Measurements from ENCODE around the gene CARD9.
"Not testable (repeated sequence)": the region's sequence is repeated elsewhere in the genome, so short reads cannot be mapped to it uniquely, and the experiment has no call there.

Gene CARD9

DNA sequence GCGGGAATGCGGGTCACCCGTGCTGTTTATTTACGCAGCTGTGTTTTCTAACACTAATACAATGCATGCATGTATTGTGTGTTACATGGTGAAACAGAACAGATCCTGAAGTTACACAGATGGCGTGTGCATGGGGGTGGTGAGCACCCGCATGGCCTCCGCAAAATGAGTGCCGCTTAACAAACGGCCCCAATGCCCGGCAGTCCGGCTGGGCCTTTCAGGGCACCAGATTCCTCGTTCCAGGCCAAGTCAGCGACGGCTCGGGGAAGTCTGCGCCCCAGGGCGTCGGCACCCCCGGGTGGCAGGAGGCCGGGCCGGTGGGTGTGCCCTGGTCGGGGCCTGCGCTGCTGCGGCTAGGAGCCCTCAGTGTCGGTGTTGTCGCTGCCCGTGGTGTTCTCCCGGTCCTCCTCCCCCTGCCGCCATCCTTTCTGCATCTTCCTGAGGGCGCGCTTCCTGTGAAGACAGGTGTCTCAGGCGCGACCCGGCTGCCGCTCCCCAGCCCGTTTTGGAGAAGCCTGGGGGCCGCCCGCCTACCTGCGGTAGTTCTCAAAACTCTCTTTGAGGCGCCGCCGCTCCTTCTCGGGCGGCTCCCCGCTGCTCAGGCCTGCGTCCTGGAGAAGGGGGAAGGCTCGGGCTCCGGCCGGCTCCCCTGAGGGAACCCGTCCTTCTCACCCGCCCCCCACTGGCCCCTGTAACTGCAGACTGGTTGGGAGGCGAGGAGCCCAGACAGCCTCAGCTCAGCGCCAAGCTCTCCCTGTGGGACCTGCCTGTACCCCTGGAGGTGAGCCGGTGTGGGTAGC, 9.3 kb downstream of the CARD9 start:
- DNase-seq = peak; percentile 83

DNA sequence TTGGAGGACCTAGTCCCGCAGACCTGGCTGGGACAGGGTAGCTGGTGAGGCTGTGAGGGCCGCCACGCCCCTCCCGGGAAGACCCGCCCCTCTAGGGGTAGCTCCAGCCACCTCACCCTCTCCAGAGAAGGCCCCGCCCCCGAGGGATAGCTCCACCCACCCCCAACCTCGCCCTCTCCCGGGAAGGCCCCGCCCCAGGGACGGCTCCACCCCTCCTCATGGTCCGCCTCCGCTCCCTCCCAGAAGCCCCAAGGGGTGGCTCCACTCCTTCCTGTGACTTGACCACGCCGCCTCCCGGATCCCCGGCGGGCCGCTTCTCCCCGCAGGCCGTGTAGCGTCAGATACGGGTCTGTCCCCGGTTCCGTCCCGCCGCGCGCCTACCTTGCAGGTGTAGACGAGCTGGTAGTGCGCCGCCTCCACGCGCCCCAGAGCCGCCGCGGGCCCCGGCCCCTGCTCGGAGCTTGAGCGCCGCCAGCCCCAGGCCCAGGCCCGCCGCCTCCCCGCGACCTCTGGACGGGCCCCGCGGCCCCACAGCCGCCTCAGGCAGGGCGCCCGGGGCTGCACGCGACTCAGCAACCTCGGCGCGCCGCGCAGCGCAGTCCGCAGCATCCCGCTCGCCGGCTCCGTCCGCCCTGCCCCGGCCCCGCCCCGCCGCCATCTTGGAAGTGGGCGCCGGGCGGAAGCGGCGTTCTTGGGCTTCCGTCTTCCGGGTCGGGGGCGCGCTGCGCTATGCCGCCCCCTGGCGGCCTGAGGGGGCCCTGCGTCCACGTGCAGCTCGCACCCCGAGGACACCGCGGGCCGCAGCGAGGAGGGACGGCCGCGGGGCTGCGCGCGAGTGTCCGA, 10.1 kb downstream of the CARD9 start, which contains the start of gene DNLZ:
Gene DNLZ, minus strand, starts transcription at position 639 of the 843 bp plus-strand sequence. Its CDS starts 30 bp downstream, at position 609.
- peak; percentile 89 for DNase-seq

DNA sequence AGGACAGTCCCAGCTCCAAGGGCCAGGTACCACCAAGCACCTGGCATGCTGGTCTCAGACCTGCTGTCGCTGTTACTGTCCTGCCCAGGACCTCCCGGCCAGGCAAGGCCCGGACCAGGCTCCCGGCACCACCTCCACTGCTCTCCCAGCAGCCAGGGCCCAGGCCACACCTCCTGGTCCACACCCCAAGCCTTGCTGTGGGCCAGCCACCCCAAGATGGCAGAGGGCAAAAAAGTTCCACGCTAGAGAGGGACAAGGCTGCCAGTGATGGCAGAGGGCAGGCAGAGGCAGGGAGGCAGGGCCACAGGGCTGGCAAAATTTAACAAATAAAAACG, 11.1 kb downstream of the CARD9 start:
- no peak for DNase-seq

DNA sequence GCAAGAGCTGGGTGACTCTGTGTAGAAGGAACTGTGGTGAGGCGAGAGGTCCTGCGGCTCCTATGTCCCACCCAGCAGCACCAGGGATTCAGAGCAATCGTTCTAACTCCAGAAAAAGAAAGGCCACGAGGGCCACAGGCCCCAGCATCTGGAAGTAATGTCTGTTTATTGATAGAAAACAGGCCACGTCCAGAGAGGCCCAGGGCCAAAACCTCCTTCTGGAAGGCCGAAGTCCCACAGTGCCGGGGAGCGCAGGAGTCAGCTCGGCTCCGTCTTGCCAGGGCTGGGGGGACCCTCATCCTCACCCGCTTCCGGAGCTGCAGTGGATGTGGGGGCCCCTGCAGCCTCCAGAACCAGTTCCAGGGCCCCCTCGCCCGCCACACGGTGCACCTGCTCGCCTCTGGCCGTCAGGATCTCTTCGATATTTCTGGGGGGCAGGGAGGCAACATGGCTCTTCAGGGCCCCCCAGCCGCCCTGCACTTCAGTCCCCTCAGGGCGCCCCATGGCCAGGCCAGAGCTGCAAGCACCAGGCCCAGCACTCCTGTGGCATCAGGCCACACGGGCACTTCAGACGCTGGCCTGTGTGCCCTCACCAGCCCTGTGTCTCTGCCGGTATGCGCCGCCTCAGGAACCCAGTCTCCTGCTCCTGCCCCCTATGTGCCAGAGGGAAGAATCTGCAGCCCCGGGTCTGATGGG, 11.6 kb downstream of the CARD9 start:
- DNase-seq = no peak

DNA sequence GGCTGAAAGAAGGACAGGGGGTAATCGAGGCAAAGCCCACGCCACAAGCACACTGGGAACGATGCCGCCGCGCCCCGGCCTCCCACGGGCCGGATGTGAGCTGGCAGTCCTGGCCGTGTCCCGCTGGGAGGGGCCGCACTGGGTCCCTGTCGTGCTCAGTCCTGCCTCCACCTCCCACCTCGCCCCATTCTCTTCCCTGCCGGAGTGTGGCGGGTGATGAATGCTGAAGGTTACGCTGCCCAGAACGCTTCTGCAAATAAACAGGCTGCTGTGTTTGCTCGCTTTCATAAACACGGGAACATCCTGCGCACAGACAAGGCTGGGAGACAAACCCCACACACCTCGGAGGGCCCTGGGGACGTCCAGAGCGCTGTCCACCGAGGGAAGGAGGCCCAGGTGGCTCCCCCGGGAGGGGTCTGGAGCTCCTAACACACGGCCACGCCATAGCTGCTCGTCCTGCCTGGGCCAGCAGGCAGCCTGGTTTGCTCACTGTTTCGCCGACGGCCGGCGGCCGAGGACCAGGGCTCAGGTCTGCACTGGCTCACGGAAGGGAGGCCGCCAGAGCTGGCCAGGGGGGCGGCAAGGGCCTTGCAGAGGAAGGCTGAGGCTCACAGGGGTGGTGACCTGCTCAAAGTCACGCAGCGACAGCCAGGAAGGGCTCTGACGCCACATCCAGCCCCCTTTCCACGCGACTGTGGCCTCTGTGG, 12.3 kb downstream of the CARD9 start:
- DNase-seq = no peak

DNA sequence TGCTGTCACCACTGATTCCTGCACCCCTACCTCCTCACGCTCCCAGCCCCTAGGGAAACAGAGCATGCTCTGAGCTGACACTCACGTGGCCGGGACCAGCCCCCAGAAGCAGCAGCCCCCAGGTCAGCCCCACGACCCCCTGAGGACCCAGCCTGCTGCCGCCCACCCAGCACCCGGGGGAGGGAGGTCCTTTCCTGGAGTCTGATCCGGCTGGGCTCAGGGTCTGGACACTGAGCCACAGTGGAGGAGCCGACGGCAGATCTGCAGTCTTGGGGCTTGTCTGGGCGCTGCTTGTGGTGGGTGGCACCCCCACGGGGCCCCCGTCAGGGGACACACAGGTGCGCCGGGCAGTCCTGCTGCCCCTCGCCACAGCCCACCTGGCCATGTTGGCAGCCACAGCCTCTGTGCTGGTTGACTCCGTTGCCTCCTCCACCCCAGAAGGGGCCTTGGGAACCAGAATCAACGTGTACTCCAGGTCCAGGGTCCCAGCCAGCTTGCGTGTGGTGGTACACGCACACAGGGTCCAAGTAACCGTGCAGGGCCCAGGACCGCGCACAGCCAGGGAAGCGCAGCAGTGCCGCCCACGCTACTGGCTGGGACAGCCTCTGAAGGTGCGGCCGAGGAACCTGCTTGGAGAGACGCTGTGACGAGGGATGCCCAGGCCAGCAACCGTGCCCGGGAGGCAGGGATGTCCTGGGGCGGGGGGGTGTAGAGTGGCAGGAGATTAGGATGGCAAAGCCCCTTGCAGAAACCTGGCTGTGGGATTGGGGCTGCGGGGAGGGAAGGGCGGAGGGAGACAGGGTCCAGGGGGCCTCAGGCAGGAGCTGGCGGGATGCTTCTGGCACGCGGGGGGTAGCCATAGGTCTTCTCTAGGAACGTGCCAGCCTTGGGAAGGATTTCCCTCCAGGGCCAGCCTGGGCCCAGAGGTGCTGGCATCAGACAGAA, 13.4 kb downstream of the CARD9 start:
- DNase-seq = no peak

DNA sequence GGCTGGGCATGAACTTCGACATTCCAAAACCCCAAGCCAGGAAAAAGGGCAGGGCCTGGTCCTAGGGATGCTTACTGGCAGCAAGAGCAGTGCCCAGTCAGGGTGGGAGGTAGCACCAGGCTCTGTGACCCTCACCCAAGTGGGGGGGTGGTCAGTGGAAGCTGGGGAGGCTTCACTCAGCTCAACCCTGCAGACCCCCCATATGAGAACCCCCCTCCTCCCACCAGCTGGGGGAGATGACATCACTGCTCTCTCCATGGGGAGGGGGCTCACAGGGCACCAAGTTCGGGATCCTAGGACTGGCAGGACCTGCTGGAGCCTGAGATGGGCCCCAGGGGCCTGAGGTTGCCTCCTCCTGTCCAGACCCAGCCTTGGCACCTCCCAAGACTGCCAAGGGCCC, 14.6 kb downstream of the CARD9 start:
- DNase-seq = no peak

DNA sequence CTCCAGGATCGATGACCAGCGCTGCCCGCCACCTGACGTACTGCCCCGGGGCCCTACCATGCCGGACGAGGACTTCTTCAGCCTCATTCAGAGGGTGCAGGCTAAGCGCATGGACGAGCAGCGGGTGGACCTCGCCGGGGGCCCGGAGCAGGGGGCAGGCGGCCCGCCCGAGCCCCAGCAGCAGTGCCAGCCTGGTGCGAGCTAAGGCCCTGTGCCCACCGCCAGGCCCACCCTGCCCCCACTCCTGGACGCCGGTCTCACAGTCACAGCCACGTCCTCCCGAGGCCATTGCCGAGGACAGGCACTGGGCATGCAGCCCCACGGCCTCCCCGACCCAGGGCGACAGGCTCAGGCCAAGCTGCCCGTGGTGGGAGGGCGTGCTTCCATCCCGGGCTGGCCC, 15.5 kb downstream of the CARD9 start:
- no peak for DNase-seq

DNA sequence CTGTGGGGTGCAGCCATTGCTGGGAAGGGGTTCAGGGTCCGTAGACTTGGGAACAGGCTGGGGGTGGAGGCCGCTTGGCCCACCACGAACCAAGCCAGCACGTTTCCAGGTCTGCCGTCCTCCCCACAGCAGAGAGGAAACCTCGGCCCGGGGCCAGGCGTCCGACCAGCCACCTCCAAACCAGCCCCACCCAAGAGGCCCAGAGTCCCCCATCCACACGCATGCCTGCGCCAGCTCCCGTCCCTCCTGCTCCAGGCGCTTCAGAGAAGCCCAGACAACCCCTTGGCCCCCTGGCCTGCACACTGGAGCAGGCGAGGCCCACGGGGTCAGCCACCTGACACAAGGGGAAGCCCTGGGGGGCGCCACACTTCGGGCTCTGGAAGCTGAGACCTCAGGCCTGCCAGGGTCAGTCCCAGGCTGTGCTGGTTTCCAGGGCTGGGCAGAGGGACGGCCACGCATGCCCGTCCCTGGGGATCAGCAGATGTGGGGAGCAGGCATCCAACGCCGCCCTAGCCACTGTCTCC, 16.2 kb downstream of the CARD9 start:
- DNase-seq = no peak

DNA sequence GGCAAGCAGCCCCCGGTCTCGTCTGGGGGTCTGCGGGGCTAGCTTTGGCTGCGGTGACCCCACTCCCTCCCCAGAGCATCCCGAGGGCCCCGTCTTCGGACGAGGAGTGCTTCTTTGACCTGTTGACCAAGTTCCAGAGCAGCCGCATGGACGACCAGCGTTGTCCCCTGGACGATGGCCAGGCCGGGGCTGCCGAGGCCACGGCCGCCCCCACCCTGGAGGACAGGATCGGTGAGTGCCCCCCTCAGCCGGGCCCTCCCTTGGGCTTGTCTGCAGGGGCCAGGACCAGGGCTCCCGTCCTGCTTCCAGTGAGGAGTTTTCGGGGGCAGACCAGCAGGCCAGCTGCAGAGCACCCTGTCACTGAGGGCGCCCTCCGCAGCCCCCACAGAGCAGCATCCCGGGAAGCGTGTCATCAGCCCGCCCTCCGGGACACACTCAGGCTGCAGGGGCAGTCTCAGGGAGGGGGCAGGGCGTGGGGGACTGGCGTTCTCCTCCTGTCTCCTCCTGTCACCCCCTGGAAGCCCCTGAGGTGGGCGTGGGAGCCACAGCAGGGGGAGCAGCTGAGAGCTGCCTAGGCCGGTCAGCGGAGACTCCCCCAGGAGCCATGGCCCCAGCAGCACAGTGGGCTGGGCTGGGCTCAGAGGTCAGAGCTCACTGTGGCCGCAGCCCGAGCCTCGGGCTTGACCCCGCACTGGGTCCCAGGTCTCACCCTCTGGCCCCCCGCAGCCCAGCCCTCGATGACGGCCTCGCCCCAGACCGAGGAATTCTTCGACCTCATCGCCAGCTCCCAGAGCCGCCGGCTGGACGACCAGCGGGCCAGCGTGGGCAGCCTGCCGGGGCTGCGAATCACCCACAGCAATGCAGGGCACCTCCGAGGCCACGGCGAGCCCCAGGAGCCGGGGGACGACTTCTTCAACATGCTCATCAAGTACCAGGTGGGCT, 17.6 kb downstream of the CARD9 start:
- DNase-seq = no peak

DNA sequence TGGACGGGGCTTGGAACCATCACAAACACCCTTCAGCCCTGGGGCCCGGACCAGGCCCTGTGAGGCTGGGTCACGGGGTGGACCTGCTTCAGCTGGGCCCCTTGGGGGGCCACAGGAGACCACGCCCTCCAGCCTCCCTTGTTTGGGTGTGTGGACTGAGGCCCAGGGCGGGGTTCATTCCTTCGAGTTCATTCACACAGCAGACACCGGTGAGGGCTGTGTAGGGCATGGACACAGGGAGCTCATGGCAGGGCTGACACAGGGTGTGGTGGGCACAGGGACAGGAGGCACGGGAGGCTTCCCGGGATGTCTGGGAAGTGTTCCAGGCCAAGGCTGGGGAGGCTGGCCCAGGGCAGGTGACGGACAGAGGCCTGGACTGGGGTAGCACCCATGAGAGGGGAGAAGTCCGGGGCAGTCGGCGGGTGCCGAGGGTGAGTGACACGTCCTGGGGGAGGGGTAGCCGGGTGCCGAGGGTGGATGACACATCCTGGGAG, 18.8 kb downstream of the CARD9 start:
- no peak for DNase-seq

DNA sequence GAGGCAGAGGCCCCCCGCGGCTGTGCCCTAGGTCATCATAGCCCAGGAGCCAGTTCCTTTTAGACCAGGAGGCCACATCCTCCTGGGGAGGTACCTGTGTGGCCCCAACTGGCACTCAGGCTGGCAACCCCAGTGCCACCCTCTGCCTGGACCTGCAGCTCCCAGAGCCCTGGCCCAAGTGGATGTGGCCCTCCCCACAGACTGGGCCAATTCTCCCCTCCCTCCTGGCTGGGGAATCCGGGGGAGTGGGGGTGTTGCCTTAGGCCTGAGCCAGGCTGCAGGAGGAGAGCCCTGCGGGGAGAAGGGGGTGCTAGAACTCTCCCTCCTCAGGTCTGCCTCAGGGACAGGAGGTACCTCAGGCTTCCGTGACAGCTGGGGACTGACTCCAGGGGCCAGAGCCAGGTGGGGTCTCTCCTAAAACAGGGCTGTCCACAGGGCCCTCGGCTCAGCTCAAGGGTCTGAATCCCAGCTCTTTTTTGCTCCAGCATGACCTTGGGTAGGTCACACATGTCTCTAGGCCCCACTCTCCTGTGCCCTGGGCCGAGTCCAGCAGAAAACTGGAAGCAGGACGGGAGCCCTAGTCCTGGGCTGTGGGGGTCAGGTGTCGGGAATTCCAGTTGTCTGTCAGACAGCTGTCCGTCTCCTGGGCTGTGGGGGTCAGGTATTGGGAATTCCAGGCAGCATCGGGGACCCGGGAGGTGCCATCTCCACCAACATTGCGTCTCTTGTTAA, 19.5 kb downstream of the CARD9 start:
- DNase-seq = no peak

DNA sequence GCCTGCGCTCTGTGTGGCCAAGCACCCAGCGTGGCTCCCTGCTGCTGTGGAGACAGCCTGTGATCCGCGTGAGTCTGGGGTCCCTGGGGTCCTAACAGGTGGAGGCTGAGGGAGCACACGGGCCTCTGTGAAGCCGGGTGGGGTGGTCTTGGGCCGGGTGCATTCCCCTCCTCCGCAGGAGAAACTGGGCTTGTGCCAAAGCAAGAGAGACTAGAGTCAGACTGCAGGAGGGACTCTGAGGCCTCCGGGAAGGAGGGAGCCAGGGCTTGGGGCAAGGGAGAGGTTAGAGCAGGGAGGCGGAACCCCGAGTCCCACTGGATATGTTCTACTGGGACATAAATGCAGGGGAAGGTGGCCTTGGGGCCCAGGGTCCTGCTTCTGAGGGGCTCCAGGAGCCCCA, 20.4 kb downstream of the CARD9 start:
- no peak for DNase-seq

DNA sequence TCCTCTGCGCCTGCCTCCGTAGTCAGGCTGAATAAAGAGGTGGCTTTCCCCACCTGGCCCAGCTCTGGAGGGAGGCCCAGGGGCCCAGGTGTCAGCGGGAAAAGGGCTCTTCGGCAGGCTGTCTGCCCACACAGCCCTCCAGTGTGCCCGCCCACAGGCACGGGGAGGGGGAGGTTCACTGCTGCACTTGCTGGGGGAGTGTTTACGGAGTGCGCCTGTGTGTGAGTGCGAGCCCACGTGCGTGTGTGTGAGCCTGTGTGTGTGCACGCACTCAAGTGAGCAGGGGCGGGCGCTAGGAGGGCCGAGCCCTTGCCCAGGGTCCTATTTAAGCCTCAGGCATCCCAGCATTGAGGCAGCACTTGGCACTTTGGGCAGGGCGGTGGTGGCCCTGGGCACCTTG, 20.8 kb downstream of the CARD9 start:
- DNase-seq = no peak

DNA sequence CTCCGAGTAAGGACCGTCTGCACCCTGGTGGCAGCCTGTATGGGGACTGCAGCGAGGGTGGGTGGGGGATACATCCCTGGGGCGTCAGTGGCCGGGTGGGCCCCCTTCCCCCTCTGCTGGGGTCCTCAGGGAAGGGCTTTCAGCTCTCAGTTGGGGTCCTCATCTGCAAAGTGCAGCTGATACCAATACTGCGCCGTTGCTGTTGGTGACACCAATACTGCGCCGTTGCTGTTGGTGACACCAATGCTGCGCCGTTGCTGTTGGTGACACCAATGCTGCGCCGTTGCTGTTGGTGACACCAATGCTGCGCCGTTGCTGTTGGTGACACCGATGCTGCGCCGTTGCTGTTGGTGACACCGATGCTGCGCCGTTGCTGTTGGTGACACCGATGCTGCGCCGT, 21.6 kb downstream of the CARD9 start:
- not testable (repeated sequence) for DNase-seq

DNA sequence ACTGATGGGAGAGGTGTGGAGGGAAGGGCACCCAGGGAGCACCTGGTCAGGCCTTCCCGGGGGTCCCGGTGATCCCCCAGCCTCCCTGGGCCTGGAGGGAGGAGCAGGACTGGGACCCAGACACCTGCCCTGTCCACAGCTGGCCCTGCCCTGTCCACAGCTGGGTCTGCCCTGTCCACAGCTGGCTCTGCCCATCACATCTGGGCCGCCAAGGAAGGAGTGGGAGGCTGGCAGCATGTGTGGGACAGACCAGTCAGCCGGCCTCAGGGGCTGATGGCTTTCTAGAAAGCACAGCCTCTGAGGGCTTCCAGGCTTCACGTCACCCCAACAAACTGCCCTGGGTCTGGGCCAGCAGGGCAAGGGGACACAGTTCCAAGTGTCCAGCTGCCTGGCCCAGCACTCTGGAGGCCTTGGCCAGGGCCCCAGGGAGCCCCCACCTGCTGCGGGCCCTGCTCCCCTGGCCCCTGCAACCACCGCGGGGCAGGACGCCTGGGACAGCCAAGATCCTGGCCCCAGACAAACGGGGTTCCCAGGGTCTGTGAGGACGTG, 22.1 kb downstream of the CARD9 start:
- DNase-seq = no peak

DNA sequence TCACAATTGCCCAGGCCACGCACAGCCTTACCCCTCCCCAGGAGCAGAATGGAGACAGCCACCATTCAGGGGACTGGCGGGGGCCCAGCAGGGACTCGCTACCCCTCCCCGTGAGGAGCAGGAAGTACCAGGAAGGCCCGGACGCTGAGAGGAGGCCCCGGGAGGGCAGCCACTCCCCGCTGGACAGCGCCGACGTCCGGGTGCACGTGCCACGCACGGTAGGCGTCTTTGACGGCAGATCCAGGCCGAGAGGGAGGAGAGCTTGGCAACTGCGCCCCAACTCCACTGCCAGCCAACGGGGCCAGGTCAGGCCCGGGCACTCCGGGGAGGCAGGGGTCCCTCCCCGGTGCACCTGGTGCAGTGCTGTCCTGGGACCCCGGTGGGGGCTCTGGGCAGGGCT, 23.9 kb downstream of the CARD9 start:
- DNase-seq = no peak

DNA sequence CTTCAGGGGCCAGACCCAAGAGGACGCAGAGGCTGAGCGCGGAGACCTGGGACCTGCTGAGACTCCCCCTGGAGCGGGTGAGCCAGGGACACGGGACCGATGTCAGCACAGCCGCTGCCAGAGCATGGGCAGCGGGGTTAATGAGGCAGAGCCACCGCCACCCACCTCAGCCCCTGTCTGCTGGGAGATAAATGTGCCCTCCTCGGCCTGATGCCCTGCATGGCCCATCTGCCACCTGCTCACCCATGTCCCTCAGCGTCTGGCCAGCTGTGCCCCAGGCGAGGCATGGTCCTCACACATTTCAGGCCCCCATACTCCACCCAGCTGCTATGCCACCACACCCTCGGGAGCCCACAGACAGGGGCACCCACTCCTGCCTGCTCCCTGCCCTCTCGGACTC, 24.8 kb downstream of the CARD9 start:
- DNase-seq = no peak

Data from right kidney (tissue), 1 donor.